Measurements from ENCODE around the gene NUP214. TPM values are rescaled to one million over a fixed set of nuclear protein-coding genes. Genes with fewer than 3 reads are reported as not detected.

The NUP214 gene
- total and polyA plus RNA-seq, 2 of the 8 experiments (the other 6 are each of a cell fraction or from before 2014, with no cell fraction given) = 28.6 to 50.2 TPM

DNA sequence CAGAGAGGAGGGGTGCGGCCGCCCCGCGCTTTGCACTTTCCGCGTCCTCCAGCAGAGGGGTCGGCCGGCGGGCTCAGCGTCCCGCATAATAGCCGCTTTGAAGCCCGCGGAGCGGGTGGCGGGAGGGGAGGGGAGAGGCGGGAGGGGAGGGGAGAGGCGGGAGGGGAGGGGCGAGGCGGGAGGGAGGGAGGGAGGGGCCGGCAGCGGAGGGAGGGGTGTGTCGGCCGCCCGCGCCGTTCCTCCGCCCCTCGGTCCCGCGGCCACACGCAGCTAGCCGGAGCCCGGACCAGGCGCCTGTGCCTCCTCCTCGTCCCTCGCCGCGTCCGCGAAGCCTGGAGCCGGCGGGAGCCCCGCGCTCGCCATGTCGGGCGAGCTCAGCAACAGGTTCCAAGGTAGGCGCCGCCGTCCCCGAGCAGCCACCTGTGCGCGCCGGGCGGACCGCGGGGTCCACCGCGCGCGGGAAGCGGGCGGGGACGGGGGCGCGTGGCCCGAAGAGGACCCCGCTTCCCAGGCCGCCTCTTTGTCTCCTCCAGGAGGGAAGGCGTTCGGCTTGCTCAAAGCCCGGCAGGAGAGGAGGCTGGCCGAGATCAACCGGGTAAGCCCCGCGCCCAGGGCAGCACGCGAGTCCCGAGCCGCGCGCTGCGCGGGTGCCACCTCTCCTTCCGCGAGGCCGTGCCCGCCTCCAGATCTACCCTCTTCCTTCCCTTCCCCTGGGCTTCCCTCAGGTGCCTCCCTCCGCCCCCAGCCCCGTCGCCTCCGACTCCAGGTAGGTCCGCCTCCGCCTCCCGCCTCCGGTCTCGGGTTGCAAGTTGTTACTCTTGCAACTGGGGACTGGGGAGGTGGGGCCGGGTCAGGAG is 28.9 kb upstream of the NUP214 start, which contains the start of gene AIF1L (continued):
- TF ChIP-seq YY1 (IDR thresholded peaks at IDR 0.05; ENCODE audit: low read depth, low read length) (no peak), SAP30 (IDR thresholded peaks at IDR 0.05; ENCODE audit: insufficient read depth, insufficient replicate concordance, low read length) (no peak), FOSL1 (IDR thresholded peaks at IDR 0.05; ENCODE audit: insufficient read depth, low read depth, low read length) (no peak), BRCA1 (IDR thresholded peaks at IDR 0.05; ENCODE audit: low read depth, low read length) (no peak), CREB1 (IDR thresholded peaks at IDR 0.05) (0 out of 2 replicates have a peak, but pooled peaks have one; percentile 23), GTF2F1 (IDR thresholded peaks at IDR 0.05; ENCODE audit: borderline replicate concordance, low read depth, low read length) (no peak), CEBPB (IDR thresholded peaks at IDR 0.05; ENCODE audit: low read depth, low read length) (no peak), JUND (IDR thresholded peaks at IDR 0.05; ENCODE audit: low read length) (no peak), KDM5A (IDR thresholded peaks at IDR 0.05; ENCODE audit: low read length) (no peak), KDM1A (IDR thresholded peaks at IDR 0.05; ENCODE audit: borderline replicate concordance, low read length) (no peak), PHF8 (conservative IDR thresholded peaks at IDR 0.05; ENCODE audit: low read depth, low read length) (peak; percentile 82), CHD1 (IDR thresholded peaks at IDR 0.05; ENCODE audit: low read depth, low read length) (no peak), SP4 (IDR thresholded peaks at IDR 0.05; ENCODE audit: low read length) (no peak), ZNF274 (IDR thresholded peaks at IDR 0.05; ENCODE audit: borderline replicate concordance, extremely low read depth, low read length) (no peak), RFX5 (IDR thresholded peaks at IDR 0.05; ENCODE audit: borderline replicate concordance, low read depth, low read length) (0 out of 2 replicates have a peak, but pooled peaks have one; percentile 16), TAF1 (IDR thresholded peaks at IDR 0.05; ENCODE audit: low read depth, low read length) (peak; percentile 77), ASH2L (IDR thresholded peaks at IDR 0.05; ENCODE audit: low read length) (peak; percentile 82), RBBP5 (IDR thresholded peaks at IDR 0.05; ENCODE audit: borderline replicate concordance, low read depth, low read length) (no peak), GABPA (IDR thresholded peaks at IDR 0.05; ENCODE audit: borderline replicate concordance, insufficient read depth, low read length) (no peak)
- TF ChIP-seq, protein P1, sequence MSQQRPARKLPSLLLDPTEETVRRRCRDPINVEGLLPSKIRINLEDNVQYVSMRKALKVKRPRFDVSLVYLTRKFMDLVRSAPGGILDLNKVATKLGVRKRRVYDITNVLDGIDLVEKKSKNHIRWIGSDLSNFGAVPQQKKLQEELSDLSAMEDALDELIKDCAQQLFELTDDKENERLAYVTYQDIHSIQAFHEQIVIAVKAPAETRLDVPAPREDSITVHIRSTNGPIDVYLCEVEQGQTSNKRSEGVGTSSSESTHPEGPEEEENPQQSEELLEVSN (IDR thresholded peaks at IDR 0.05) = peak; percentile 43

All from H1 (cell line).